NCI-H1930 (cell line): ENCODE data around the gene HECTD3.
"Not testable (repeated sequence)": the region's sequence is repeated elsewhere in the genome, so short reads cannot be mapped to it uniquely, and the experiment has no call there.

Source experiments
- DNase-seq, 2 experiments: peaks; one replicate each; lab custom pipeline; 2025; lab: John Stamatoyannopoulos, UW

HECTD3 gene

DNA sequence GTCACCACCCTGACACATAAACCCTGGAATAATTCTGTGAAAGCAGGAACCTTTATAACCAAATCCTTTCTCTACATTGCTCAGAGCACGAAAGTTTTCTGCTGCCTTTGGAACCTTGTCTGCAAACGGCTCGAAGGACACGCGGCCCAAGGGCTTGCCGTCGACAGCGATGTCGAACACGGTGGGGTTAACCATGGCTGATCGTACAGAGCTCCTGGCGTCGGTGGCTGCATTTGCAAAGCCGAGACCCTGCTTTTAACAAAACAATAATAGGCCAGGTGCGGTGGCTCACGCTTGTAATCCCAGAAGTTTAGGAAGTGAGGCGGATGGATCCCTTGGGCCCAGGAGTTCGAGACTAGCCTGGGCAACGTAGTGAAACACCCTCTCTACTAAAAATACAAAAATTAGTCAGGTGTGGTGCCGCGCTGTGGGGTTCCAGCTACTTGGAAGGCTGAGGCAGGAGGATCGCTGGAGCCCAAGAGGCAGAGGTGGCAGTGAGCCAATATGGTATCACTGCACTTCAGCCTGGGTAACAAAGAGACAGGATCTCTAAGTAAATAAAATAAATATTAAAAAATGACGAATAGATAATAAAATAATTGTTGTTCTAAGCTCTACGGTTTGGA is 22.5 kb downstream of the HECTD3 start:
- no peak for DNase-seq

- DNase-seq: no peak
Observed at GRCh38 chr1:44985747-44986359, 25.3 kb downstream of the HECTD3 start.

DNA sequence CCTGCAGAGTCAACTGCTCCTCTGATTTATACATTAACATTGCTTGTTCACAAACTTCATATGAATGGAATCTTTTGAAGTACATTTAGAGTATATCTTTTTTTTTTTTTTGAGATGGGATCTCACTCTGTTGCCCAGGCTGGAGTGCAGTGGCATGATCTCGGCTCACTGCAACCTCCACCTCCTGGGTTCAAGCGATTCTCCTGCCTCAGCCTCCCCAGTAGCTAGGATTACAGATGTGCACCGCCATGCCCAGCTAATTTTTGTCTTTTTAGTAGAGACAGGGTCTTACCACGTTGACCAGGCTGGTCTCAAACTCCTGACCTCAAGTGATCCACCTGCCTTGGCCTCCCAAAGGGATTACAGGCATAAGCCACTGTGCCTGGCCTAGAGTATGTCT is 33.8 kb downstream of the HECTD3 start:
- not testable (repeated sequence) for DNase-seq

GRCh38 chr1:44976252-44976651 is 34.9 kb downstream of the HECTD3 start:
- DNase-seq: no peak

DNA sequence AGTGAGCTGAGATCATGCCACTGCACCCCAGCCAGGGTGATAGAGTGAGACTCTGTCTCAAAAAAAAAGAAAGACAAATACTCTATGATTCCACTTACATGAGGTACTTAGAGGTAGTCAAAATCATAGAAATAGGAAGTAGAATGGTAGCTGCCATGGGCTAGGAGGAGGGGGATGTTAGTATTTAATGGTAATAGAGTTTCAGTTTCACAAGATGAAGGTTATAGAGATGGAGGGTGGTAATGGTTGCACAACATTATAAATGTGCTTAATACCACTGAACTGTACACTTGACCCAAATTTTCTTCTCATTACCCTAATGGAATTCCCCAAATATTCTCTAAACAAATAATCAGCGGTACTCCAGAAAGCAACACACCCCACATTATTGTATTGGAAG is 37.5 kb downstream of the HECTD3 start:
- DNase-seq: no peak

DNA sequence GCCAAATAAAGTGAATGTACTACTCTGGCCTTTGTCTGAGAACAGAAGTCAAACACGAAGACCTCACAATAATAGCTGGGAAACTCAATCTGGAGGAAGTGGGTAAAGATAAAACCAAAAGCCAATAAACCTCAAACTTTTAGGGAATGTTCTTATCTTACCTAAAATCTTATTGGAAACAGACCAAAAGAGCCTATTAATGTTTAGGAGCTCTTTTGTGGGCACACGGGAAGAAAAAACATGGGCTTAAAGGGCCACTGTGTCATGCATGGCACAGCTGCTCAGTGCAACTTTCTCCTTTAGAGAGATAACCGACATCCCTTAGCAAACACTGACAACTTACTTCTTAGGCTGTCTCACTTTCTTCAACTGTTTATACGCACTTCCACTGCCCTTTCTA is 40.8 kb downstream of the HECTD3 start:
- no peak for DNase-seq

DNA sequence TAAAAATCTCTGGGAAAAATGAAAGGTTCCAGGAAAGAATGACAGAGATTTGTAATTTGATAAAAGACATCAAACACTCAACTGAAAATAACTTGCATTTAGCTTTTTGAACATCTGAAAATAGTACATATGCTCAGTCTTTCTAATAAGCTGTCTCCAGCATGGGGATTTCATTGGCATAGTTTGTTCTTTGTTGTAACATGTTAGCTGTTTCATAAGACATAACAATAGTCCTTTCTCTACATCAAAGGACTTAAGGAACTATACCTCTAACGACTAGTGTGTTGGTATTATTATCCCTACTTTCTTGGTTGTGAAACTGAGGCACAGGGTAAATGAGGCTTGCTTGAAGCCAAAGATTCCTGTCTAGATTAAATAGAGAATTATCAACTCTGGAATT is 46.7 kb downstream of the HECTD3 start:
- DNase-seq: no peak

- DNase-seq: no peak
Observed at GRCh38 chr1:44962729-44963128, 48.4 kb downstream of the HECTD3 start.

GRCh38 chr1:44962022-44962421 is 49.1 kb downstream of the HECTD3 start:
- DNase-seq: not testable (repeated sequence)

GRCh38 chr1:44957566-44957965 is 53.6 kb downstream of the HECTD3 start:
- DNase-seq: not testable (repeated sequence)

DNA sequence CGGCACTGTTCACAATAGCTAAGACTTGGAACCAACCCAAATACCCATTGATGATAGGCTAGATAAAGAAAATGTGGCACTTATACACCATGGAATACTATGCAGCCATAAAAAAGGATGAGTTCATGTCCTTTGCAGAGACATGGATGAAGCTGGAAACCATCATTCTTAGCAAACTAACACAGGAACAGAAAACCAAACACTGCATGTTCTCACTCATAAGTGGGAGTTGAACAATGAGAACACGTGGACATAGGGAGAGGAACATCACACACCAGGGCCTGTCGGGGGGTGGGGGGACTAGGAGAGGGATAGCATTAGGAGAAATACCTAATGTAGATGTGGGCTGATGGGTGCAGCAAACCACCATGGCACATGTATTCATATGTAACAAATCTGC is 55.0 kb downstream of the HECTD3 start:
- DNase-seq: not testable (repeated sequence)
